Activated naive CD8-positive, alpha-beta T cell treated with anti-CD3 and anti-CD28 coated beads, Interleukin-2, amount 10 ng/mL, durations not matched to agents 7 days and 5 days (primary cell): ENCODE measurements around the gene EEF1E1. TPM values are rescaled to one million over a fixed set of nuclear protein-coding genes. Genes with fewer than 3 reads are reported as not detected.
"Not testable (repeated sequence)": the region's sequence is repeated elsewhere in the genome, so short reads cannot be mapped to it uniquely, and the experiment has no call there.

Experiments used
- ATAC-seq: fragments of 150-1000 bp; cut with Tn5 transposase; one replicate; pipeline ENCODE4 v1.10.0; 2021; ENCODE audit warnings: low read depth, moderate library complexity
- POLR2A ChIA-PET: fragments of 350-600 bp; sonication (Branson Sonifier 250); formaldehyde crosslinking; loops from one replicate; lab custom pipeline; 2021; ENCODE audit warnings: antibody characterized with exemption; lab: Charles Lee
- DNase-seq: peaks from one replicate; pipeline ENCODE4 v3.0.0; 2021
- H3K27ac Mint-ChIP-seq: one replicate; pipeline ENCODE4 v1.8.0; 2022; ENCODE audit warnings: mild to moderate bottlenecking, mixed read lengths
- H3K27me3 Mint-ChIP-seq: one replicate; pipeline ENCODE4 v1.8.0; 2022; ENCODE audit warnings: mild to moderate bottlenecking, moderate library complexity, mixed read lengths
- H3K36me3 Mint-ChIP-seq: one replicate; pipeline ENCODE4 v1.8.0; 2021; ENCODE audit warnings: mild to moderate bottlenecking, mixed read lengths
- H3K4me1 Mint-ChIP-seq: one replicate; pipeline ENCODE4 v1.8.0; 2021; ENCODE audit warnings: mixed read lengths
- H3K4me3 Mint-ChIP-seq: one replicate; pipeline ENCODE4 v1.8.0; 2022; ENCODE audit warnings: mild to moderate bottlenecking, moderate library complexity, mixed read lengths
- H3K9me3 Mint-ChIP-seq: one replicate; pipeline ENCODE4 v1.8.0; 2021; ENCODE audit warnings: mixed read lengths
- total RNA-seq, 2 experiments: library from RNA; stranded (reverse); gene quantifications; one replicate each; pipeline ENCODE4 v1.2.3, GENCODE V29; 2021

The EEF1E1 gene
- total RNA-seq, 2 experiments from 2014 or later, result 26.0 to 26.7 TPM

- DNase-seq (no peak), ATAC-seq (no peak)
- POLR2A ChIA-PET, result no interaction called here
- Mint-ChIP-seq H3K27me3 (no peaks in the 10 kb centered on the region), H3K9me3 (peaks cover 5% of the 10 kb centered on the region), H3K27ac (no peak overlapping the region), H3K4me3 (no peak overlapping the region), H3K4me1 (no peaks in the 10 kb centered on the region), H3K36me3 (peaks cover 51% of the 10 kb centered on the region)
These were observed 60.3 kb downstream of the EEF1E1 start for GRCh38 chr6:8041913-8042583.

DNA sequence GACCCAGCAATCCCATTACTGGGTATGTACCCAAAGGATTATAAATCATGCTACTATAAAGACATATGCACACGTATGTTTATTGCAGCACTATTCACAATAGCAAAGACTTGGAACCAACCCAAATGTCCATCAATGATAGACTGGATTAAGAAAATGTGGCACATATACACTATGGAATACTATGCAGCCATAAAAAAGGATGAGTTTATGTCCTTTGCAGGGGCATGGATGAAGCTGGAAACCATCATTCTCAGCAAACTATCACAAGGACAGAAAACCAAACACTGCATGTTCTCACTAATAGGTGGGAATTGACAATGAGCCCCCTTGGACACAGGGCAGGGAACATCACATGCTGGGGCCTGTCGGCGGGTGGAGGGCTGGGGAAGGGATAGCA, 68.2 kb downstream of the EEF1E1 start:
- H3K27me3 Mint-ChIP-seq, result not testable (repeated sequence)

DNA sequence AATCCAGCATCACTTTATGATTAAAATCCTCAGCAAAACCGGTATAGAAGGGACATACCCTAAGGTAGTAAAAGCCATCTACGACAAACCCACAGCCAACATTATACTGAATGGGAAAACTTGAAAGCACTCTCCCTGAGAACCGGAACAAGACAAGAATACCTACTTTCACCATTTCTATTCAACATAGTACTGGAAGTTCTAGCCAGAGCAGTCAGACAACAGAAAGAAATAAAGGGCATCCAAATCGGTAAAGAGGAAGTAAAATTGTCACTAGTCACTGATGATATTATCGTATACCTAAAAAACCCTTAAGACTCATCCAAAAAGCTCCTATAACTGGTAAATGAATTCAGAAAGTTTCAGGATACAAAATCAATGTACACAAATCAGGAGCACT, 71.4 kb downstream of the EEF1E1 start:
- H3K4me1 Mint-ChIP-seq, result peaks cover 5% of the 10 kb centered on the region
- DNase-seq, result no peak
- no peak overlapping the region for H3K4me3 Mint-ChIP-seq
- POLR2A ChIA-PET, result no interaction called here
- peaks cover 35% of the 10 kb centered on the region for H3K36me3 Mint-ChIP-seq
- H3K27me3 Mint-ChIP-seq, result no peaks in the 10 kb centered on the region
- no peak for ATAC-seq
- H3K27ac Mint-ChIP-seq, result no peak overlapping the region
- peaks cover 19% of the 10 kb centered on the region for H3K9me3 Mint-ChIP-seq

More for the DNA sequence above, 68.2 kb downstream of the EEF1E1 start:
- H3K27ac Mint-ChIP-seq, H3K4me3 Mint-ChIP-seq, ATAC-seq, H3K4me1 Mint-ChIP-seq, POLR2A ChIA-PET, DNase-seq: not testable (repeated sequence)
- Mint-ChIP-seq H3K36me3 (peaks cover 55% of the 10 kb centered on the region), H3K9me3 (peaks cover 19% of the 10 kb centered on the region)

Other genes with a start within 250 kb of the EEF1E1 start
- gene TXNDC5, start 191.8 kb downstream of the EEF1E1 start, total RNA-seq, result 10 to 100 TPM; 17.5 to 19.0 TPM
- 10 to 100 TPM; 17.1 to 25.9 TPM for gene BLOC1S5, start 38.2 kb downstream of the EEF1E1 start, total RNA-seq